ENCODE results near the gene RPAP2.

The RPAP2 gene

GRCh38 chr1:92306020-92306419 lies 7.2 kb downstream of the RPAP2 start:
- H3K4me3 ChIP-seq (replicated peaks; ENCODE audit: low read depth, low read length): no peak overlapping the region
- DNase-seq (ENCODE audit: extremely low read depth, low read depth): no peak
- TF ChIP-seq CTCF (IDR thresholded peaks at IDR 0.05; ENCODE audit: low read depth, low read length, missing control alignments): no peak

- DNase-seq (ENCODE audit: extremely low read depth, low read depth): no peak
- H3K4me3 ChIP-seq (replicated peaks; ENCODE audit: low read depth, low read length): no peak overlapping the region
- no peak for TF ChIP-seq CTCF (IDR thresholded peaks at IDR 0.05; ENCODE audit: low read depth, low read length, missing control alignments)
Measured at GRCh38 chr1:92307980-92308379, 9.1 kb downstream of the RPAP2 start.

- TF ChIP-seq CTCF (IDR thresholded peaks at IDR 0.05; ENCODE audit: low read depth, low read length, missing control alignments): peak; percentile 17
- no peak for DNase-seq (ENCODE audit: extremely low read depth, low read depth)
Measured at GRCh38 chr1:92310185-92310597, 11.3 kb downstream of the RPAP2 start.

GRCh38 chr1:92314024-92314423 lies 15.2 kb downstream of the RPAP2 start:
- DNase-seq (ENCODE audit: extremely low read depth, low read depth): no peak
- H3K4me3 ChIP-seq (replicated peaks; ENCODE audit: low read depth, low read length): no peak overlapping the region
- no peak for TF ChIP-seq CTCF (IDR thresholded peaks at IDR 0.05; ENCODE audit: low read depth, low read length, missing control alignments)

More at GRCh38 chr1:92310185-92310597, 11.3 kb downstream of the RPAP2 start:
- H3K4me3 ChIP-seq (replicated peaks; ENCODE audit: low read depth, low read length): no peak overlapping the region

GRCh38 chr1:92315766-92316599 lies 17.1 kb downstream of the RPAP2 start:
- TF ChIP-seq CTCF (IDR thresholded peaks at IDR 0.05; ENCODE audit: low read depth, low read length, missing control alignments): no peak
- DNase-seq (ENCODE audit: extremely low read depth, low read depth): no peak
- H3K4me3 ChIP-seq (replicated peaks; ENCODE audit: low read depth, low read length): no peak overlapping the region

- no peak for TF ChIP-seq CTCF (IDR thresholded peaks at IDR 0.05; ENCODE audit: low read depth, low read length, missing control alignments)
- no peak overlapping the region for H3K4me3 ChIP-seq (replicated peaks; ENCODE audit: low read depth, low read length)
- DNase-seq (ENCODE audit: extremely low read depth, low read depth): no peak
Measured at GRCh38 chr1:92317836-92318493, 19.1 kb downstream of the RPAP2 start.
